NAMALWA (cell line): ENCODE results near the gene TLCD3A.
"Not testable (repeated sequence)": the region's sequence is repeated elsewhere in the genome, so short reads cannot be mapped to it uniquely, and the experiment has no call there.

ENCODE experiments used
- DNase-seq: peaks from one replicate; pipeline ENCODE4 v3.0.0-alpha.2; 2015; ENCODE audit warnings: low spot score

The TLCD3A gene

DNA sequence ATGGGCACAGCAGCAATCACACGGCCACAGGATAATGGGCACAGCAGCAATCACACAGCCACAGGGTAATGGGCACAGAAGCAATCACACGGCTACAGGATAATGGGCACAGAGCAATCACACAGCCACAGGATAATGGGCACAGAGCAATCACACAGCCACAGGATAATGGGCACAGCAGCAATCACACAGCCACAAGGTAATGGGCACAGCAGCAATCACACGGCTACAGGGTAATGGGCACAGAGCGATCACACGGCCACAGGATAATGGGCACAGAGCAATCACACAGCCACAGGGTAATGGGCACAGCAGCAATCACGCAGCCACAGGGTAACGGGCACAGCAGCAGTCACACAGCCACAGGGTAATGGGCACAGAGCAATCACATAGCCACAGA, 17.0 kb downstream of the TLCD3A start:
- DNase-seq = not testable (repeated sequence)

DNA sequence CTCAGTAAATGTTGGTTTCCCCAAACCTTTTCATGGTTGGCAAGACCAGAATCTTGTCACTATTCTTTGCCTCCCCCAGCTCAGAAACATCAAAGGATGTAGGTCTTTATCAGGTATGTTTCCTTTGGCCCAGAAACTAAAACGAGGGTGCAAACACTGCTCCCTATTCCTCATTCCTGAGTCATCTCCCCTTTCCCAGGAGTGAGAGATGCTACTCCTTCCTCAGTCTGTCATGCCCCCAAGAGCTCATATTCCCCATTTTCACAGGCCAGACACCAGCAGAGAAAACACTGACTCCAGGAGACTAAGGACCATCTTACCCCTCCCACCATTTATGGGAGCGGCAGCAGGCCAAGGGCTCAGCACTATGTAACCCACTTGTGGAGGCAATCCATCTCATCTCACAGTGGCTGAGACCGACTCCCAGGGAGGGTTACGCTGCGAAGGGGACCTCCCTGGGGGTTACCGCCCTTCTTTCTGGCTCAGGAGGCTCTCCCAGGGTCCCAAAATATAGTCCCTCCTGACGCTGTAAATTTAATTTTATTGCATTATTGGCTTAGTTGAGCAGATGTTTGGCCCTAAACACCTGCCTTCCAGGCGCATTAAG, 18.1 kb downstream of the TLCD3A start:
- no peak for DNase-seq

DNA sequence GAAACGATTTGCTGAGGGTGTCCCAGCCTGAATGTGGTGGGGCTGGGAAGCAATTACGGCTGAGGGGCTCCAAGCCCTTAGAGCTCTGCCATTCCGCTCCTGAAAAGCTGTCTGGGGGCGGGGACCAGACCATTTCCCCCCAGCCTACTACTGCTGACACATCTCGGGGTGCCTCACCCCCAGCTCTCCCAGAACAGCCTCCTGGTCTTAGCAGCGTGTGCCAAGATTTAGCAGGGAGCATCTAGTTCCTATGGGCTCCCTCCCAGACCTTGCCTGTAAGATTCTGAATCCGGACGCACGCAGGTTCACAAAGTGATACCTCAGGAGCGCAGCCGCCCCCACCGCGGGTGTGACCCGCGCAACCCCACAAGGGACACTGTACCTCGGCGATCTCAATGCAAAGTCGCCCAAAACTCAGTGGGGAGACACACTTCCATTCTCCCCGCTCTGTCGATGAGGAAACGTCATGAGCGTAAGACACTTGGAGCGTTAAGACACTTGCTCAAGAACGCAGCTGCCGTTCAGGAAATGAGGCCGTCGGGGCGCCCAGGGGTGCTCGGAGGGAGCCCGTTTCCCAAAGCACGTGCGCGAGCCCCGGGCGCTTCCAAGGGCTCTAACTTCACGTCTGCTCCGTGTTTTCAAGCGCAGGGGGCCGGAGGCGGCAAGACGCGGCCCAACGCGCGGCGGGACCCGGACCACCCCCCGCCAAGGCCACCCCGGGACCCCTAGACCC, 19.0 kb downstream of the TLCD3A start:
- peak; percentile 66 for DNase-seq

DNA sequence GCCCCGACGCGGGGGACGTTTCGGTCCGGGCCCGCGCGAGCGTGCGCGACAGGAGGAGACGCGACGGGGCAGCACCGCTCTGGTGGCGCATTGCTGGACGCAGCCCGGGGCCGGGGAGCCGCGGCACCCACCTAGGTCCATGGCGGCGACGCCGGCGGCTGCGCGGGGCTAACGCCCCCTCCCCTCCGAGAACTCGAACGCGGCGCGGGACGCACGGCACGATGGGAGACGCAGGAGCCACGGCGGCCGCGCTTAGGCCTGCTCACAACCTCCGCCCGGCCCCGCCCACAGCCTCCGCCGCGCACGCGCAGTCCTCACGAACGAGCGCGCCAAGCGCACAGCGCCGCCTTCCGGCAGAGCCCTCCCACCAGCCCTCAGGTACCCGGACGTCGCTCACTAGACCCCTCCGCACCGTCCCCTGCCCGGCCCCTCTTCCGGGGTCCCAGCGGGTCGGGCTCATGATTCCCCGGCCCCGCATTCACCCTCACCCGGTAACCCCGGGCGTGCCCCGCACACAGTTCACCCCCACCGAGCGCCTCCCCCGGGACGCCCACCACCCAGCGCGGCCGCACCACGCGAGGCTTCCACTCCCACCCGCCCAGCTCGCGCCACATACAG, 19.7 kb downstream of the TLCD3A start, which contains the start of gene GEMIN4:
Gene GEMIN4, minus strand, starts transcription at position 263 of the 618 bp plus-strand sequence. Its CDS starts 122 bp downstream, at position 141.
- DNase-seq = peak; percentile 82

DNA sequence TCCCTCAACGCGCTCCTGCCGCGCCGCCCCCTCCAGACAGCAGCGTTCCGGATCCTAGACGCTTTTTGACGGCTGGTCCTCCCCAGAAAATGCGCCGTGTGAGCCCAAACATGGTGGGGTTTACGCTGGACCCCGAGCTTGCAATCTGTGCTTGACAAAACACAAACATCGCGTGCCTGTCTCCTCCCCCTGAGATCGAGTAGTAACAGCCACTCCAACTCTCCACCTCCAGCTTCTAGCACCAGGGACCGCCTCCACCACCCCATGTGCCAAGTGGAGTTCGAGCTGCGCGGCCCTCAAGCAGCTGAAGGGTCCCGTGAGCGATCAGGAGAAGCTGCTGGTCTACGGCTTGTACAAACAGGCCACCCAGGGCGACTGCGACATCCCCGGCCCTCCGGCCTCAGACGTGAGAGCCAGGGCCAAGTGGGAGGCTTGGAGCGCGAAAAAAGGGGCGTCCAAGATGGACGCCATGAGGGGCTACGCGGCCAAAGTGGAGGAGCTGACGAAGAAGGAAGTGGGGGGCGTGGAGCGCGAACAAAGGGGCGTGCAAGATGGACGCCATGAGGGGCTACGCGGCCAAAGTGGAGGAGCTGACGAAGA, 20.3 kb downstream of the TLCD3A start:
- DNase-seq = no peak

DNA sequence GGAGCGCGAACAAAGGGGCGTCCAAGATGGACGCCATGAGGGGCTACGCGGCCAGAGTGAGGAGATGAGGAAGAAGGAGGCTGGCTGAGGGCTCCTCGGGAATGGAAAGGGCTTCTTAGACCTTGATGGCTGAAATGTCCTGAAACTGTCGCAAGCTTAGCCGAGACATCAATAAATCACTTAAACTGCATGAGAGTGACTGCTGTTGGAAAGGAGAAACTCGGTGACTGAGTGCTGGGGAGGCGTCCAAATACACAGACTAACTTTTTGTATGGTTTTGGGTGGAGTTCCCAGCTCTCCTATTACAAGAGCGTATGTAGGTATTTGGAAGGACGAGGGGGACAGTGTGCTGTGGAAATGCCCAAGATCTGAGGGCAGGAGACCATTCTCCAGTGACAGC, 21.0 kb downstream of the TLCD3A start:
- no peak for DNase-seq

DNA sequence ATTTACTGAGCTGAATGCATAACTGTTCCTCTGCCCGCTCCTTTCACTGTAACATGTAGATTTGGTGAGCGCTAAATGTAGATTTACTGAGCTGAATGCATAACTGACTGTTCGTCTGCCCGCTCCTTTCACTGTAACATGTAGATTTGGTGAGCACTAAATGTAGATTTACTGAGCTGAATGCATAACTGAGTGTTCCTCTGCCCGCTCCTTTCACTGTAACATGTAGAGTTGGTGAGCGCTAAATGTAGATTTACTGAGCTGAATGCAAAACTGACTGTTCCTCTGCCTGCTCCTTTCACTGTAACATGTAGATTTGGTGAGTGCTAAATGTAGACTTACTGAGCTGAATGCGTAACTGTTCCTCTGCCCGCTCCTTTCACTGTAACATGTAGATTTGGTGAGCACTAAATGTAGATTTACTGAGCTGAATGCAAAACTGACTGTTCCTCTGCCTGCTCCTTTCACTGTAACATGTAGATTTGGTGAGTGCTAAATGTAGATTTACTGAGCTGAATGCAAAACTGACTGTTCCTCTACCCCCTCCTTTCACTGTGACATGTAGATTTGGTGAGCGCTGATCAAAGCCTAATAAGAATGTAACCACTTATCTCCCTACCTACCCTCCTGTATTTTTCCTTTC, 23.0 kb downstream of the TLCD3A start:
- not testable (repeated sequence) for DNase-seq

DNA sequence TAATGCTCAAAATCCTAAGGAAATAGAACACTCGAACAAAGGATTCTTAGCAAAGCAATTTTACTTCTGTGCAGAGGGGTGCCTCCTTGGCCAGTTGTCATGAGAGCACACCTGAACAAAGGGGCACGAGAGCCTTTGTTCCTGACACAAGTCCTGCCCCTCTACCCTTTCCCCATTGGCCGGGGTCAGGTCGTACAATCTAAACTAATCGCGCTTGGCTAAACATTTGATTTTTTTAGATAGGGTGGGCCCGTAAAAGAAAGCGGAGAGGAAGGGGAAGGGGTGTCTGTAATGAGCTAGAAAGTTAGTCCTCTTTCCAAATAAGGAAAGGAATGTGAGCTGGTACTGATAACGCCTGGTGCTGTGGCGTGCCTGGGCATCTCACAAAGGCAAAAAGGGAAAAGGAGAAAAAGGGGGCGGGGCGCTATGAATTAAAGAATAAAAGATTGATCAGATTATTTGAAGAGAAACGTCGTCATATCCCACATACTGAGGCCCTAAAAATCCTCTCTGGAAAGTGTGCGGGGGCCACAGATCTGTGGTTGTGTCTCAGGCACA, 23.7 kb downstream of the TLCD3A start:
- DNase-seq = not testable (repeated sequence)

DNA sequence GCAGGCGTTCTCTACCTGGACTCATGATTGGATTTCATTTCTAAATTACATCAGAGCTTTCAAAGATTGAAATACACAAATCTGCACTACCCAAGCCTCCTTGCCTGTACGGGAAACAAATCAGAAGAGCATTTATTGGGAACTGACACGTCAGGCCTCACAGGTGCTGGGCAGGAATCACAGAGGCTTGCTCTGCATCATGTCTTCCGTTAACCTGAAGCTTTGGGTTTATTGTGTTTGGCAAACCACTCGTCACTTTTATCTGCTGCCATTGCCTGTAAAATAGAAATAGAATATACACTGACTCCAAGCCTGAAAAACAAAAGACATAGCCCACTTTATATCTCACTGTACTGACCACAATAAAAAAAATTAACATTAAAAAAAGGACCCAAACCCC, 27.6 kb downstream of the TLCD3A start:
- DNase-seq = no peak

DNA sequence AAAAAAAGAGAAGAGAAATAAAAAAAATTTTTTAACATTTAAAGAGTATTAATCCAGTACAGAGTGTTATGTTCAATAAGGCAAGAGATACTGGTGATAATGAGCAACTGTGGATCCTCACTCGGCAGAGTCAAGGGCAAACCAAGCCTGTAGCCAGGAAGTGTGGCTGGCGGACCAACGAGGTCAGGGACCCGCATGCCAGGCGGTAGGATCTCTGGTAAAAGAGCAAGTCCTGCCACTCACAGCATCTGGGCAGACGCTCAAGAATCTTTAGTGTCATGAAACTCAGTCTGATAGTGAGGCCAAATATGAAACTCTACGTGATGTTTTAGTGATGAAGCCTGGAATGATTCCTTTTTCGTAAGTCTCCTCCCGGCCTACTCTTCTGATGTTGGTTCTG, 28.0 kb downstream of the TLCD3A start:
- no peak for DNase-seq

DNA sequence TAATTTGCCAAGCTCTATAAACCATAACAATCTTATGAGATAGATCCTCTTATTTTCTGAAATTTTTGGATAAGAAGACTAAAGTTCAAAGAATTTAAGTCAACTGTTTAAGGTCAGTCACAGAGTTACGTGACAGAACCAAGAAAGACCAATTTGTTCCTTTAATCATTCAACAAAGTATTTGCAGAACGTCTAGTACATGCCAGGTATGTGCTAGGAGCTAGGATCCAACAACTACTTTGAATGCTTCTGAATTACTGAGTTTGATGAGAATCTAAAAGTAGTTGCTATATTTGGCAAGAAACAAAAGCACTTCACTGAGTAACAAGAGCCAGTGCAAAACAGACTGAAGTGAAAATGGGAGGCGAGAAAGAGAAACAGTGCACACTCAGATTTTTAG, 34.7 kb downstream of the TLCD3A start:
- no peak for DNase-seq

DNA sequence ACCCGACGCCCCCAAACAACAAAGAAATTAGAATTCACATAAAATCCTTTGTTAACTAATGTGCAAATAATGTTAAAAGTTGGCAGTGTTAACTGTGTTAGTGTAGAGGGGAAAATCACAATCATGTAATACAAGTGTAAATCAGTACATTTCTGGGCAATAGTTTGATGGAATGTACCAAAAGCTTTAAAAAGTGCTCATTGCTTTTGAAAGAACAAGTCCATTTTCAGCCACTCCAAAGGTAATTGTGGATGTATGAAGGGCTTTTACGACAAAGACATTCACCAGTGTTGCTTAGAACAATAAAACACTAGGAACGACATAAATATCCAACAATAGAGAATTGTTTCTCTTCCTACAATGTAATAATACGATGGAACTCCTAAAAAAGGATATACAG, 40.6 kb downstream of the TLCD3A start:
- DNase-seq = no peak

DNA sequence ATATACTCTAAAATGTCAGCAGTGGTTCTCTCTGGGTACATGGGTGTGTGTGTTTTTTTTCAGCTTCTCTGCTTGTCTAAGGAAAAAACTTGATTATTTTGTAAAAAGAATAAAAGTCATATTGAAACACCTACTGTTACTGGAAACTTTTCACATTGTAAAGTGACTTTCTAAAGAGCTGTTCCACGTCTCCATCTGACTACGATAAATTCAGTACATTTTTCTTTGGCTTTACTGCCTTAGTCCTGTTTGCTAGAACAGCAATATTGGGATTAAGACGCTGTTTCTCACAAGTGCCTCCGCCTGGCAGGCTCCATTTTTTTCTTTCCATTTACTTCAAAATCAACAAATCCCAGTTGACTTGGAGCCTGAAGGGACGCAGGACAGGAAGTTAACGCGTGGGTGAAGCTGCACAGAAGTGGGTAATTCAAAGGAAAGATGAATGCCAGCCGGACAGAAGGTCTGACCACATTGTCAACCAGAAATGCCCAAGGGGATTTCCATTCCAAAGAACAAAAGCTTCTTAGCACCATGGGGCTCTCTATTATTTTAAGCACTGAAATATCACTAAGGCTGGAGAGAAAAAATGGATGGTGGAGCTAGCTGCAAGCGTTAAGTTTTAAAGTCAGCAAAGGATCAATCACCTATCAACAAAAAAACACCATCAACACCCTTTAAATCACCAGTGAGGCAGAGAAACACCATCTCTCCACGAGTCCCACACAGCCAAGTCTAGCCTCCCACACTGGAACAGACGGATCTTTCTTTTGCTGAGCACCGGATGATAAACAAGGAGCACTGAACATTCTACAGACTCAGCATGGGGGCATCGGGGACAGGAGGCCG, 41.3 kb downstream of the TLCD3A start:
- DNase-seq = no peak

DNA sequence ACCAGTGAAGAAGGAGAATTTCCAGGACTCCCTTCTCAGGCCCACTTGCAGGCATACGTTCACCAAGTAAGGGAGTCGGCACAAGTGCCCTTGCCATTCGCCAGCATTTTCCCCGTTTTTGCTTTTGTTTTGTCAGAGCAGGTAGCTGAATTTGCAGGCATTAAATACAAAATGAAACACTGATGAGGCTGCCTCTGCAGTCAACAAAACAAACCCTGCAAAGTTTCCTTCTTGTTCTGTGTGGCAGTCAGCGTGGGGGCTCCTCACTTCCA, 41.9 kb downstream of the TLCD3A start:
- DNase-seq = no peak

DNA sequence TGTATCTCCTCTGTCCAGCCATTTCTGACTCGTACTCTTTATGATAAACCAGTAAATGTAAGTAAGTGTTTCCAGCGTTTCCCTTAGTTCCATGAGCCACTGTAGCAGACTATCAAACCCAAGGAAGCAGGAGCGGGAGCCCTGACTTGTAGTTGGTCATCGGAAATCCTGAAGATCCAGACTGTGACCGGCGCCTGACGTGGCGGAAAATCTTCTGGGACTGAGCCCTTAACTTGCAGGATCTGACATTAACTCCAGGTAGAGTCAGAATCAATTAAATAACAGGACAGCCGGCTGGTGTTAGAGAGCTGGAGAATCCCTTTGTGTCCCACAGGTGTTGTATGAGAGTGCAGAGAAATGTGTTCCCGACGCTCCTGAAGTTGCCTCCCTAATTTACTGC, 45.7 kb downstream of the TLCD3A start:
- DNase-seq = no peak

DNA sequence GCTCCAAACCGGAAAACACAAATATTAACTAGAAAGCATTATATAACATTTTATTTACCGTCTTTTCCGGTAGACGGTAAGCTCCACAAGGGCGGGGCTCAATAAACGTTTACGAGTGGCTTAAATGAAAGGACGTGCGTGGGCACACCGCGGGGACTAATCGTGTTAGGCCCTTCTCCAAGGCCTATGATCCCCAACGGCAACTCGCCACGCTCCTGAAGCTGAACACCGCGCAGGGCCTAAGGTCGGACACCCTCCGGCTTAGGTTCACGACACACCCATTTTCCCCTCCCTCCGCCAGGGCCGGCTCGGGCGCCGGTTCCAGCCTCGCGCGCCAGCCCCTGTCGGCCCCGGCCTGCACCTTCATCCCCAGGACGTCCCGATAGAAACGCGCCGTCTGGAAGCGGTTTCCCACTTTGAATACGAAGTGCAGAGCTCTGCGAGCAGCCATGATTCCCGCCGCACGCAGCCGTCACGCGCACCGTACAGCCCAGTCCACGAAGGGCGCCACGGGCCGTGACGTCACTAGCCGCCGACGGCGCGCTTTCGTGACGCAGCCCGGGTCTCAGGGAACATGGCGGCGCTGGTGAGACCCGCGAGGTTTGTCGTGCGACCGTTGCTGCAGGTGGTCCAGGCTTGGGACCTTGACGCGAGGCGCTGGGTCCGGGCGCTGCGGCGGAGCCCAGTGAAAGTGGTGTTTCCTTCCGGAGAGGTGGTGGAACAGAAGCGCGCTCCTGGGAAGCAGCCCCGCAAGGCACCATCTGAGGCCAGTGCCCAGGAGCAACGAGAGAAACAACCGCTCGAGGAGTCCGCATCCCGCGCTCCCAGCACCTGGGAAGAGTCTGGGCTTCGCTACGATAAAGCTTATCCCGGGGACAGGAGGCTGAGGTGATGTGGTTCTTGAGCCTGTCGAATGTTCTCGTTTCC, 49.7 kb downstream of the TLCD3A start, which contains the start of the genes GLOD4 and MRM3:
Gene GLOD4, minus strand, starts transcription at position 476 of the 927 bp plus-strand sequence. Its CDS starts 25 bp downstream, at position 451.
Gene MRM3, plus strand, starts transcription at position 549 of the 927 bp plus-strand sequence. Its CDS starts 26 bp downstream, at position 575.
- peak; percentile 86 for DNase-seq

DNA sequence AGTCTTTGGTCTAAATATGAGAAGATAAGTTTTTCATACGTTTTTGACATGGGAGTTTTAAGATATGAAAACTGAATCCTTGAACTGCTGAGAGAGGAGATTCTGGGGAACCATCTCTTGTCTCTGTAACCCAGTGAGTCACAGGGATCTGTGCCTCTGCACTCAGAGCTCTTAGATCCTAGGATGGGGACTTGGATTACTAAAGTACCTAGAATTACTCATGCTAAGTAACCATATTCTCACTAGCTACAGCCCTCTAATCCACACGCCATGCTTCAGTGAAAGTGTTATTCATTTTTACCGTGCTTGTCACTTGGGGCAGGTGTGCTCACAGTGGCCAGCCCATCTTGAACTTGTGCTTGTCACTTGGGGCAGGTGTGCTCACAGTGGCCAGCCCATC, 51.7 kb downstream of the TLCD3A start:
- DNase-seq = no peak

DNA sequence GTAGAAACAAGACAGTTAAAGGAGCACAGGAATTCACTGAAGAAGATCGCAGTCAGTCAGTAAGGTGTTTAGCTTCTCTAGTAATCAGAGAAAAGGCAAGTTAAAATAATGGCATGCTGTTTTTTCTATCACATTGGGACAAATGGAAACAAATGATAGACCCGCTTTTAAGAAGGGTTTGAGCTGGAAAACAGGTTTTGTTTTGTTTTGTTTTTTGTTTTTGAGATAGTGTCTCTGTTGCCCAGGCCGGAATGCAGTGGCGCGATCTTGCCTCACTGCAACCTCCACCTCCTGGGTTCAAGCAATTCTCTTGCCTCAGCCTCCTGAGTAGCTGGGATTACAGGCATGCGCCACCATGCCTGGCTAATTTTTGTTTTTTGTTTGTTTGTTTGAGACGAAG, 53.5 kb downstream of the TLCD3A start:
- DNase-seq = not testable (repeated sequence)

DNA sequence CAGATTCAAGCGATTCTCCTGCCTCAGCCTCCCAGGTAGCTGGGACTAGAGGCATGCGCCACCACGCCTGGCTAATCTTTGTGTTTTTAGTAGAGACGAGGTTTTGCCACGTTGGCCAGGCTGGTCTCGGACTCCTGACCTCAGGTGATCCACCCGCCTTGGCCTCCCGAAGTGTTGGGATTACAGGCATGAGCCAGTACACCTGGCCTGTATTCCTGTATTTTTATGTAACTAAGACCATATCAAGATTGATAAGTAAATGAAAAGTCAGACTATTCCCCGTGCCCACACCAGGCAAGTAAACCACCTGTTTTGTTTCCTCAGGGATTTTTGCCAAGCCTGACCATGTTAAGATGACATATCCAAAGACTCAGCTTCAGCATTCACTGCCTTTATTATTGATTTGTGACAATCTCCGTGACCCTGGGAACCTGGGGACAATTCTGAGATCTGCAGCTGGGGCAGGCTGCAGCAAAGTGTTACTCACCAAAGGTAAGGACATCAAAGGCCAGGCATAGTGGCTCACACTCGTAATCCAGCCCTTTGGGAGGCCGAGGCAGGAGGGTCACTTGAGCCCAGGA, 55.3 kb downstream of the TLCD3A start:
- no peak for DNase-seq

DNA sequence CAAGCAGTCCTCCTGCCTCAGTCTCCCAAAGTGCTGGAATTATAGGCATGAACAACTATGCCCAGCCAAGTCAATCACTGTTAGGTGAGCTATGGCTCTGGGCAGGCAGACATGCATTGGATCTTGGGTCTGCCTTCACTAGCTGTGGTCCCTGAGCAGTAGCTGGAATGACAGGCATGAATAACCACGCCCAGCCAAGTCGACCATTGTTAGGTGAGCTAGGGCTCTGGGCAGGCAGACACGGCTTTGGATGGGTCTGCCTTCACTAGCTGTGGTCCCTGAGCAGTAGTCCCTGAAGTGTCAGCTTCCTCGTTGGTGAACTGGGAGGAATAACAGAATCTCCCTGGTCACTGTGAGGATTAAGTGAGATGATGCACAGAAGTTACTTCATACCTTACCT, 56.2 kb downstream of the TLCD3A start:
- no peak for DNase-seq
